ENCODE measurements around the gene UPF2.

DNA sequence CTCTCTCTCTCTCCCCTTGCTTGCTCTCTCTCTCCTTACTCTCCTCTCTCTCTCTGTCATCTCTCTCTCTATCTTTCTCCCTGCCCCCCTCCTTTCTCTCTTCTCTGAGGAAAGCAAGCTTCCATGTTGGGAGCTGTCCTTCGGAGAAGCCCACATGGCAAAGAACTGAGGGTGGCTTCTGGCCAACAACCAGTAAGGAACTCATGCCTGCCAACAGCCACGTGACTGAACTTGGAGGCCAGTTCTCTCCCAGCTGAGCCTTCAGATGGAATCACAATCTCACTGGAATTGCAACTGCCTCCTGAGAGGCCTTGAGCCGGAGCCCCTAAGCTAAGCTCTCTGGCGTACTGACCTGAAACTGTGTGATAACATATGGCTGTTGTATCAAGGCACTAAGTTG lies 14.1 kb upstream of the UPF2 start:
- TF ChIP-seq, protein P1, sequence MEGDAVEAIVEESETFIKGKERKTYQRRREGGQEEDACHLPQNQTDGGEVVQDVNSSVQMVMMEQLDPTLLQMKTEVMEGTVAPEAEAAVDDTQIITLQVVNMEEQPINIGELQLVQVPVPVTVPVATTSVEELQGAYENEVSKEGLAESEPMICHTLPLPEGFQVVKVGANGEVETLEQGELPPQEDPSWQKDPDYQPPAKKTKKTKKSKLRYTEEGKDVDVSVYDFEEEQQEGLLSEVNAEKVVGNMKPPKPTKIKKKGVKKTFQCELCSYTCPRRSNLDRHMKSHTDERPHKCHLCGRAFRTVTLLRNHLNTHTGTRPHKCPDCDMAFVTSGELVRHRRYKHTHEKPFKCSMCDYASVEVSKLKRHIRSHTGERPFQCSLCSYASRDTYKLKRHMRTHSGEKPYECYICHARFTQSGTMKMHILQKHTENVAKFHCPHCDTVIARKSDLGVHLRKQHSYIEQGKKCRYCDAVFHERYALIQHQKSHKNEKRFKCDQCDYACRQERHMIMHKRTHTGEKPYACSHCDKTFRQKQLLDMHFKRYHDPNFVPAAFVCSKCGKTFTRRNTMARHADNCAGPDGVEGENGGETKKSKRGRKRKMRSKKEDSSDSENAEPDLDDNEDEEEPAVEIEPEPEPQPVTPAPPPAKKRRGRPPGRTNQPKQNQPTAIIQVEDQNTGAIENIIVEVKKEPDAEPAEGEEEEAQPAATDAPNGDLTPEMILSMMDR (optimal IDR thresholded peaks at IDR 0.05 in 1 of 3, IDR thresholded peaks at IDR 0.05 in 1 of 3, conservative IDR thresholded peaks at IDR 0.05 in 1 of 3; ENCODE audit: extremely low read depth in 1 of 3, insufficient read depth in 2 of 3, low read length in 3 of 3): no peak
- no peak for TF ChIP-seq EZH2 (IDR thresholded peaks at IDR 0.05; ENCODE audit: low read length)
